Measurements from ENCODE around the gene ACSM6.
"Not testable (repeated sequence)": the region's sequence is repeated elsewhere in the genome, so short reads cannot be mapped to it uniquely, and the experiment has no call there.

ACSM6 gene

DNA sequence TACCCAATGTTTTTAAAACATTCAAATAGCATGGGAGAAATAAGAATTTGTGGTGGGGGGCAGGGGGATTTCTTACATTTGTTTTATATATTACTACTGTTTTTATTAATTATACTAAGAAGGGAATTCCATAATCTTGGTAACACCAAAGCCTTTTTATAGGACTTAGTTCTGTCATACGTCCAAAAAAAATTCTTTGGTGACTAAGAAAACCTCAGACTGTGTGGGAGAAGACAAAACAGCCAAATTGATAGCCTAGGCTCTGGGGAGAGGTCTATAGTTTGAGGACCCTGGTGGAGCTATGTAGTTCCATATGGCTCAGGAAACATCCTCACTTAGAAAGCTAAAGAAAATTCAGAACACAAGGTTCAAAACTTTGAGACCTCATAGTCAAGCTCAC lies 23.4 kb downstream of the ACSM6 start:
- no peak for DNase-seq (ENCODE audit: low read depth in 2 of 2)

DNA sequence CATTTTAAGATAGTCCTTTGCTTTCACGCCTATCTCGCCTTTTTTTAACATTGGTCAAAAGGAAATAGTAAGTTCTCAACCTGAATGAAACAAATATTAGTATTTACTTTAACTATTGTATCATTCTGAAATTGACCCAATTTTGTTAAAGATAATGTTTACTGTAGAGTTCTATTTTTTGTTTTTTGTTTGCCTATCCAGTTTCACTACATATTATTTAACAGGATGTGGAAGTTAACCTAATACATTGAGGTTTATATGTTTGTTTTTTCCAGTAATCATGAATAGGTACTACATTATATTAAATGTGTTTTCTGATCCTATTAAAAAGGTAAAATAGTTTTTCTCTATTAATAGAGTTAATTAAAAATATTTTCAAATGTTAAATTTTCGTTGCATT lies 26.5 kb downstream of the ACSM6 start:
- no peak for DNase-seq (ENCODE audit: low read depth in 2 of 2)

DNA sequence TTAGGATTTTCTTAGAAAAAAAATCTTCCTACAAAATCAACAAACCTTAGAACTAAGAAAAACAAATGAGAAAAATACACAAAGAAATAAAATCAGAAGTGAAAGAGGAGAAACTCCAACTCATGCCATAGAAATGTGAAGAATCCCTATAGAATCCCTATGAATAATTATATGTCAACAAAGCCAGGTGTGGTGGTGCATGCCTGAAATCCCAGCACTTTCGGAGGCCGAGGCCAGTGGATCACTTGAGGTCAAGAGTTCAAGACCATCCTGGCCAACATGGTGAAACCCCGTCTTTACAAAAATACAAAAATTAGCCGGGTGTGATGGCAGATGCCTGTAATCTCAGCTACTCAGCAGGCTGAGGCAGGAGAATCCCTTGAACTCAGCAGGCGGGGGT lies 27.1 kb downstream of the ACSM6 start:
- no peak for DNase-seq (ENCODE audit: low read depth in 2 of 2)

DNA sequence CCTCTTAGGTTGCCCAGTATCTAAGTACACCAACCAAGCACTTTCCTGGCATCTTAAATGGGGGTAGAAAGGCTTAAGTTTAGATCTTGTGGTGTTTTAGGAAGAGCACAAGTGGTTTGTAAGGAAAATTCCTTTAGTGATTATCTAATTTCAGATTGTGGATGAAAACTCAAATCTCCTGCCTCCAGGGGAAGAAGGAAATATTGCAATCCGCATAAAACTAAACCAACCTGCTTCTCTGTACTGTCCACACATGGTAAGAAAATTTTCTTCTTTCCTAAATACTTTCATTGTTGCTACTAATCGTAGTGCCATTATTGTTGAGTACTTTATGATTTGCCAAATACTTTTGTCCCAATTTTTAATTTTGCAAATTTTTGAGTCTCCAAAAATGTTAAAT lies 31.1 kb downstream of the ACSM6 start:
- DNase-seq (ENCODE audit: low read depth in 2 of 2): no peak

DNA sequence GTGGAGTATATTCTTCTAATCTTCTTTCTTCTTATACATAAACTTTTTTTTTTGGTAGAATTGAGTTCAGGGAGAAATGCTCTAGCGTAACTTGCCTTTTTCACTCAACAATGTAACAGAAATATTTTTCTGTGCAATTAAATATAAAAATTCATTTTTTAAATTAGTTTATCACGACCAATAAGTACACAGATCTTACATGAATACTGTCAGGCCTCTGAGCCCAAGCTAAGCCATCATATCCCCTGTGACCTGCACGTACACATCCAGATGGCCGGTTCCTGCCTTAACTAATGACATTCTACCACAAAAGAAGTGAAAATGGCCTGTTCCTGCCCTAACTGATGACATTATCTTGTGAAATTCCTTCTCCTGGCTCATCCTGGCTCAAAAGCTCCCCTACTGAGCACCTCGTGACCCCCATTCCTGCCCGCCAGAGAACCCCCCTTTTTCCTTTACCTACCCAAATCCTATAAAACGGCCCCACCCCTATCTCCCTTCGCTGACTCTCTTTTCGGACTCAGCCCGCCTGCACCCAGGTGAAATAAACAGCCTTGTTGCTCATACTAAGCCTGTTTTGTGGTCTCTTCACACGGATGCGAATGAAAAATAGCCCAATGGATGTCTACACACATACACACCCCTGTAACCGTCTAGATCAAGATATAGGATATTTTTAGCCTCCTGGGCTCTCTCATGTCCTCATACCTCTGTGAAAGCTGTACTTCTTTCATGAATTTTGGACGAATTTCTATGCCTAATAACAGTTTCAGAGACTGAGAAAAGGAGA lies 35.1 kb downstream of the ACSM6 start:
- not testable (repeated sequence) for DNase-seq (ENCODE audit: low read depth in 2 of 2)

DNA sequence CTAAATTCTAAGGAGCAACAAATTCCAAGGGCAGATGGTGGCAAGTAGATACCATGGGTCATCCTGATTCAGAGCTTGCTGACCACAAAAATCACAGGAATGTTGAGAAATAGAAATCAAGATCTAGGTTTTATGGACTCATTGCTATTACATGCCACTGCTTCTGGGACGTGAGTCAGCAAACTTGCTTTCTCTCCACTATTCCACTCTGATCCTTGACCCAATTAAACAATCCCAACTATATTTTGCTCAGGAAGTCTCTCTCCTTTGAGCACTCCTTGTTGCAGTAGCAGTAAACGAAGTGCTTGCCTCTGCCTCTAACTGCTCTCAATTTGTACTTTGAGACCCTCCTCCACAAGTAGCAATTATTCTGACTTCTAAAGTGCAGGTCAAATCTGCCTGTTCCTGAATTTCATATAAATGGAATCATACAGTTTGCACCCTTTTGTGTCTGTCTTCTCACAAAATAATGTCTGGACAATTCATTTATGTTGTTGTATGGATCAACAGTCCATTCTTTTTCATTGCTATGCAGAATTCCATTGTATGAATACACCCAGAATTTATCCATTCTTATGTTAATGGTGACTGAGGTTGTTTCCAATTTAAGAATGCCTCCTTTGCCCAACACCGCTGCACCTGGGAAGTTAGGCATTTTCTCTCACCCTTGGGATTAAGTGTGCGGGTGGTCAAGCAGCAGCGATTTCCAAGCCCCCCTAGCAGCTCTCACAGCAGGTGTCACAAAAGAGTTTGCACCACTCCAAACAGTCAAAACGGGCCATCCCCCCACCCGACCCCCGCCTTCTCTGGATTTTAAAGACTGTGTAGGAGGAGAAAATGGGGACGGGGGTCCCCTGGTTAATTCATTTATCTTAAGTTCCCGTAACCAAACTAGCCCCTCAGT lies 35.9 kb downstream of the ACSM6 start:
- DNase-seq (ENCODE audit: low read depth in 2 of 2): no peak

DNA sequence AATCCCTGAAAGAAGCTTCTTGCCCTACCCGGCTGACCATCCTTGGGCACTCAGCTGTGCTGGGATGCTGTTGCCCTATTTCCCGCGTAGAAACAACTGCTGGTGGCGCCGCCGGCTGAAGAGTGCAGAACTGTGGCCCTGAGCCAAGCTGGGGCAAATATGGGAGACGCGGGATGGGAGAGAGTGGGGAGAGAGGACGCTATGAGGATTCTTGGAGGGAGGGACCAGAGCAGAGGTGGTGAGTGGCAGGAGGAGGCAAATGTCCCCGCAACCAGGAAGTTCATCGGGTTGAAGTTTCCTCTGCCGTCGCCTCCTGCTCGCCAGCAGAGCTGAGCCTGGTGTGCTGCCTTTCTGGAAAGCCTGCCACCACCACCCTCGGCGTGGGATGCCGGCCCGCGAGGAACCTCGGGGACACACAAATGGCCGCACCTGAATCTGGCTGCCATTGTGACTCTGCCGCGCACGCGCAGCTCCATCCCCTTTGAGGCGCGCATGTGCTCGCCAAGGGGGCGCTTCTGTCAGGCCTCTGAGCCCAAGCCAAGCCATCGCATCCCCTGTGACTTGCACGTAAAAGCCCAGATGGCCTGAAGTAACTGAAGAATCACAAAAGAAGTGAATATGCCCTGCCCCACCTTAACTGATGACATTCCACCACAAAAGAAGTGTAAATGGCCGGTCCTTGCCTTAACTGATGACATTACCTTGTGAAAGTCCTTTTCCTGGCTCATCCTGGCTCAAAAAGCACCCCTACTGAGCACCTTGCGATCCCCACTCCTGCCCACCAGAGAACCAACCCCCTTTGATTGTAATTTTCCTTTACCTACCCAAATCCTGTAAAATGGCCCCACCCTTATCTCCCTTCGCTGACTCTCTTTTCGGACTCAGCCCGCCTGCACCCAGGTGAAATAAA lies 36.9 kb downstream of the ACSM6 start:
- peak; percentile 14 to 27 for DNase-seq (ENCODE audit: low read depth in 2 of 2)

DNA sequence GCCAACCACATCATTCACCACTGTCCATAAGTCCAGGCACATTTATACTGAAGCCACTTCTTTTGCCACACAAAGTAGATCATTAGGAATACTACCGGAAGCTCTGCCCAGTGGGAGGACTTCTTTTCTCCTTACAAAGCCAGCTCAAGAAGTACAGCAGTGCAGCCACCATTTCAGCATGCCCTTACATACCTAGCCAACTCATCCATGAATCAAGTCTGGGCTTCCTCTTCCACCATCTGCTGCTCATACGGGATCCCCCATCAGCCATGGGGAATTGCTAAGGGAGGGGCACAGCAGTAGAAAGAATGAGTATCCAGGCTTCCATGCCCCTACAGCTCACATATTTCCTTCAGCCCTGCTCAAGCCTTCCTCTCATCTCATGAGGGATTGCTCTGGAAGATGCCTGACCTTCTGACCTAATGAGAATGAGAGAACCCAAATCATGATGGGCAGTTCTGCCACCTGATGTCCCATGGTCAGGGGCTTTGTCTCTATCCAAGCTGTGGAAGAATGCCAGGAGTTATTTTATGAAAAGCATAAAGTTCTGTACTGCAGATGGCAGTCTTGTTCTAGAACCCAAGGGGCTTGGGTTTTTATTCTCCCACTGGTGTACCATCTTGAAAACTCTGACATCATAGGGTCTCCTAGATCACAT lies 39.5 kb downstream of the ACSM6 start:
- DNase-seq (ENCODE audit: low read depth in 2 of 2): no peak

DNA sequence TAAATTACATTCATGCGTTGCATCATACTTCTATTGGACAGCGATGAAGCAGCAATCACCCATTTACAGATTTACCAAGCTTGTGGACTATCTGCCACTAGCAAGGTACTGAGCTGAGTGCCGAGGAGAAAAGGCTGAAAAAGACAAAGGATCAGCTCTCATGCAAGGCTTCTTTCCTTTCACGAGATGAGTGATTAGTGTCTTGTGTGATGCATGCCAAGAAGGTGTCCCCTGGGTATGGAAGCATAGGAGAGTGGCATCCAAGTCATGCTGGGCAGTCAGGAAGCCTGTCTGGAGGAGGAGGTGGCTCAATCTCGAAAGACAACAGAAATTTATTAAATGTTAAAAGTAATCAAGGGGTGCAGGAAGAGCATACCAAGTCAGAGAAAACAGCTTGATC lies 40.9 kb downstream of the ACSM6 start:
- no peak for DNase-seq (ENCODE audit: low read depth in 2 of 2)

DNA sequence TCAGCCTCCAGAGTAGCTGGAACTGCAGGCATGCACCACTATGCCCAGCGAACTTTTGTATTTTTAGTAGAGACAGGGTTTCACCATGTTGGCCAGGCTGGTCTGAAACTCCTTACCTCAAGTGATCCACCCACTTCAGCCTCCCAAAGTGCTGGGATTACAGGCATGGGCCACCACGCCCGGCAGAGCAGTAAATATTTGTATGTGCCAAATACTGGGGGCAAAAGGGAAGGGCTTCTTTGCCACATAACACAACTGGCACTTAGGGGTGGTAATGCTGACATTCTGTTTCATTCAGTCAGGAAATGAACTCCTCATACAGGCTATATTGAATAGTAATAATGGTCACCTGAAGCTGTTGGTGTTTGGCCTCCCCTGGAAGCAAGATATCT lies 41.6 kb downstream of the ACSM6 start:
- no peak for DNase-seq (ENCODE audit: low read depth in 2 of 2)

DNA sequence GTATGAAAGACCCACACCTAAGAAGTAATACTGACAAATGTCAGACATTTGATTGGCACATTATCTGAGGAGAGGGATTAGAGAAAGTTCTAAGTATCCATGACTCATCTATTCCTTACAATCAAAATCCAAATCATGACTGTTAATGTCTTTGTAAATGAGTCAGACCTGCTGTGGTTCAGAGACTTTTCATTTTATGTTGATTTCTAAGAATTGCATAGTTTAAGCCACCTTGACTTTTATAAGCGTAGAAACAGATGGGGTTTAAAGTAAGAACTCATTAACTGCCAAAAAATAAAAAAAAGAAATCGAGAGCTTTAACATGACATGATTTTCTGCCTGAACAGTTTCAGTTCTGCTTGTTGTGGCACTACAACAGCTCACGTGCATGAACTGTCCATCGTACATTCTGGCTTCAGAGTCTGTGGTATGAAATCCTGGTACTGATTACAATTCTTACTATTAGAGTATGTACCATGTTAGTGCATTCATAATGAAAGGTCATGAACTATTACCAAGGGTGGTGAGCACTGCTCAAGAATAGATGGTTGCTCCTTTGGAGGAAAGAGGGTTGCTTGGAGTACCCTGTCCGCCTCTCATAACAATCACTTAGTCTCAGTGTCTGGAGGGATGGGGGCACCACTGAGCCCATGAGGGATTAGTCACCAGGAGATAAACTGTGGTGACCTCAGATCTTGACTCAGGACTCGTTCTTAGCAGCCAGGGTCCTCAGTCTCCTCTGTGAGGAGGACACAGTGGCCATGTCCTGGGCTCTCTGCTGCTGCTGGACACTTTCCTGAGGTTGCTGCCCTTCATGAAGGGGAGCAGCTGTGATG lies 42.2 kb downstream of the ACSM6 start:
- no peak for DNase-seq (ENCODE audit: low read depth in 2 of 2)

DNA sequence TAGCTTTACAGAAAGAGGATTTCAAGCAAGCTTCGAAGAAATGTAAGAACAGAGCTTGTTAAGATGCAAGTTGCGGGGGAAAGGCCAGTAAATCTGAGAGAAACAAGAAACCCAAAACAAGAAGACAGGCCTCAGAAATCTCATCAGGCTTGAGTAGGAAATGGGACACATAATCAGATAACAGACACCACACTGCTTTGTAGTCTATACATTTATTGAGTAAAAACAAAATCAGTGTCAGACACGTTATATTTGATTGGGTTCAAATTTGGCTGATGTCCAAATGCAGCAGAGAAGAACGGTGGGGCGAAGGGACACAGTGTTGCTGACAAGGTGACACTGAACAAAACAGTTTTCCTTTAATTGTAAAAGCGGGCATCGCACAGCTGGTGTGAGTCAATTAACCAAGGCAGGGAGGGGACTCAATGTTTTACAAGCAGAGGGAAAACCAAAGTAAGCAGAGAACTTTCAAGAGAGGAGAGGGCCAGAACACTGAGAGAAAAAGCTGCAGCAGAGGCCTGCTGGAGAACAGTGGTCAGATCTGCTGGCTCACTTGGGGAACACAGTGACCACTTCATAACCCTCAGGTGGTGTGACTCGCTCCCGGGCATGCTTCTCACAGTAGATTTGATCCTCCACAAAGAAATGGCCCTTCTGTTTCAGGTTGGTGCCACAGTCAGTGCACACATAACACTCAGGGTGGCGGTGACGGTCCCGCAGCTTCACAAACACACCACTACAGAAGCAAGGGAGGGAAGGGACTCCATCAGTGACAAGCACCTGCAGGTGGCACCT lies 43.5 kb downstream of the ACSM6 start:
- no peak for DNase-seq (ENCODE audit: low read depth in 2 of 2)

DNA sequence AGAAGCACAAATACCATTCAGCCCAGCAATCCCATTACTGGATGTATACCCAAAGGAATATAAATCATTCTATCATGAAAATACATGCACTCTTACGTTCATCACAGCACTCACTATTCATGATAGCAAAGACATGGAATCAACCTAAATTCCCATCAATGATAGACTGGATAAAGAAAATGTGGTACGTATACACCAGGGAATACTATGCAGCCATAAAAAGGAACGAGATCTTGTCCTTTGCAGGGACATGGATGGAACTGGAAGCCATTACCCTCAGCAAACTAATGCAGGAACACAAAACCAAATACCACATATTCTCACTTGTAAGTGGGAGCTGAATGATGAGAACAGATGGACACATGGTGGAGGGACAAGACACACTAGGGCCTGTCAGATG lies 46.1 kb downstream of the ACSM6 start:
- DNase-seq (ENCODE audit: low read depth in 2 of 2): not testable (repeated sequence)

DNA sequence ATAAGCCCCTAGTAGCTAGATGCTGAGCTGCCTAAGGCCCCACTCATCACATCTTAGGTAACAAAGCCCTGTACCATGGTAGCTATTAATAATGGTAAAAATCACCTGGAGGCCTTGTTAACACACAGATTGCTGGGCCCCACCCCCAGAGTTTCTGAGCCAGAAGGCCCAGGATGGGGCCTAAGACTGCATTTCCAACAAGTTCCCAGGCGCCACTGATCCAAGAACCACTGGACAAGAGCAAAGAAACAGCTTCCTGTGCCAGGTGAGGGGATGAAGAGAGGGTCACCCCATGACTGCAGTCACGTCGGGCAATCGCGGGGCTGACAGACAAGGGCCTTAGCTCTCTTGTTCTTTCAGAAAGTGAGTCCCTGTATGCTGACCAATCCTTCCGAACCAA lies 46.8 kb downstream of the ACSM6 start:
- DNase-seq (ENCODE audit: low read depth in 2 of 2): no peak

DNA sequence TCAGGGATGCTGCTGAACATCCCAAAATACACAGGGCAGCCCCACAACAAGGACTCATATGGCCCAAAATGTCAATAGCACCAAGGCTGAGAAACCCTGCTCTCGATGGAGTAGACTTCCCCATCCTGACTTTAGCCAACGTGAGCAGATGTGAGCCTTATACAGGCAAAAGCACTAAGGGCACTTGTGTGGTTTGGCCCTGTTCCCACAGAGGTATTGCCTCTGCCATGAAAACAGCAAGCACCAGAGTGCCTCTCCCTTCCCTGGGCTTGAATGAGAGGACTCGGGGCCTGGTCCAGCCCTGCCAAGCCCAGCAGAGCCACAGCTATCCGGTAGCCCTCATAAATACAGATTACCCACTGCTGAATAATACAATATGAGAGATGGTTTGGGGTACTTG lies 47.5 kb downstream of the ACSM6 start:
- no peak for DNase-seq (ENCODE audit: low read depth in 2 of 2)

DNA sequence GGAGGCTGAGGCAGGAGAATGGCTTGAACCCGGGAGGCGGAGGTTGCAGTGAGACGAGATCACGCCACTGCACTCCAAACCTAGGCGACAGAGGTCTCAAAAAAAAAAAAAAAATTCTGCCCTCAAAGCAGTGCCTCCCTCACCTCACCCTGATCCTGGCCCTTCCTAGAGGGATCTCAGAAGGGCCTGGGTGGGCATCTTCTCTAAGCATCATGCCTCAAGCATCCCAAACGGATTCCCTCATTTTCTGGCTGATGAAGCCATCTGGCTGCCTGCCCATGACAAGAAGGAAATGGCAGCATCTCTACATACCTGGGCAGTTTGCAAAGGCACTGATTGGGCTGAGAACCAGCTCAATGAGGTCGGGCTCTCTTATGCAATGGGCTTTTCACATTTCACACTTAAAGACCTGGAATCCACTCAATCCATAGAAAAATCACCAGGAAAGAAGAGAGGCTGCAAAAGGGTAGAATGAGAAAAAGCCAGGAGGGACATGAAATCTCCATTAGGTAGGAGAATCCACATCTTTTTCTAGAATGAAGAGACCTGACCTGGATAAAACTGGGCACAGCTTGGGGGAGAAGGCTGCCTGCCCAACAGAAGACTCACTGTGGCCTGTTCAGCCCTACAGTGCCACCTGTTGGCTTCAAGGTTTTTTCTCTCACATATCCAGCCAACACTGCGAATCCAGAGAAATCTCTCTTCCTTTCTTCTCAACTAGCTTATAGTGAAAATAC lies 48.7 kb downstream of the ACSM6 start:
- no peak for DNase-seq (ENCODE audit: low read depth in 2 of 2)

DNA sequence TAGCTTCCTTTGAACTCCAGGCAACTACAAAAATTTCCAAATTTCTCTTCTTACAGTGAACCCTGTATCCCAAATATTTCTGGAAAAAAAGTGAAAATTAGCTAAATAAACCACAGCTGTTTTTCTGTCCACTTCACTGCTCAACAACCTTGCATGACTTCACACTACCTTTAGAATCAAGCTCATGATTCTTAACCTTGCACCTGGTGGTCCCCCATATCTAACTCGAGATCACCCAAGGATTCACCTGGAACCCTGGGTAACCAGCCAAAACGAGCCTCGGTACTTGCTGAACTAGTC lies 49.2 kb downstream of the ACSM6 start:
- DNase-seq (ENCODE audit: low read depth in 2 of 2): no peak

DNA sequence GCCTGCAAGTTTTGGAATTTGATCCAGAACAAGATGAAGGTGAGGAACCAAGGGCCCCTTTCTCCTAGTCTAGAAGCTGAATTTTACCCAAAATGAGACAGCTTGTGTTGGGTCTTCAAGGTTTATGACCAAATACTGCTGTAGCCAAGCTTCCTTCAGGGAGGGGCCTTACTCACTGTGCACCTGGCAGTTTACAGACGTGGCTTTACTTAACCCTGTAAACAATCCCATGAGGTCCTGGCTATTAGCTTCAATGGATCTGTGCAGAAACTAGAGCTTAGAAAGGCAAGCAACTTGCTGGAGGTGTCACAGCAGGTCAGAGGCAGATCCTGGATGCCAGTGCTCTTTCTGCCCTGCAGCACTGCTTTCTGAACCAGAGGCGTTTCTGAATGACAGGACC lies 50.1 kb downstream of the ACSM6 start:
- DNase-seq (ENCODE audit: low read depth in 2 of 2): no peak

DNA sequence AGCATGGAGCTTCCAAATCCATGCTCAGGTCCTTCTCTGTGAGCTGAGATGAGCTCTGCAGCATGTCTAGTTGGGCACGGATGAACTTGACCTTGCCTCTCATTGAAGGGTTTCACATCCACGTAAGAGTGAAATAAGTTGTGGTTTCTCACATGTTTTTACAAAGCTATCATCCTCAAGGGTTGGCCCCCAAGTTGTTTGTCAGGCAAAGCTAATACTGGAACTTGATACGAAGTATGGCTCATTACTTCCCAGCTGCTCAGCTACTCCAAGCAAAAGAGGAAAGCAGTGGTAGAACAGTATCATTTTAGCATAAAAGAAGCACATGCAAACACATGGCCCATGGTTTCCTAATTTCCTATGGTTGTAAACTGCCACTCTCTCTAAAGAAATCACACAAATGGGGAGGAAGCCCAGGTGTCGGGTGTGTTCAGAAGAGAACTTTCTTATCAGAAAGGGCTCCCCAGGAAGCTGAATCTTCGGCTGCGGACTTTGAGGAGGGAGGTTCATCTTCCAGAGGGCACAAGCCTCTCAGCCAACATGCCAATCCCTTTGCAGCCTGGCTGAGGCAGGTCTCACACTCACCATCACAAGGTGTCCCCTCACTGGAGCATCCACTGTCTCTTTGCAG lies 51.5 kb downstream of the ACSM6 start:
- DNase-seq (ENCODE audit: low read depth in 2 of 2): no peak
